ENCODE data around the gene SNRPB2.

The SNRPB2 gene

DNA sequence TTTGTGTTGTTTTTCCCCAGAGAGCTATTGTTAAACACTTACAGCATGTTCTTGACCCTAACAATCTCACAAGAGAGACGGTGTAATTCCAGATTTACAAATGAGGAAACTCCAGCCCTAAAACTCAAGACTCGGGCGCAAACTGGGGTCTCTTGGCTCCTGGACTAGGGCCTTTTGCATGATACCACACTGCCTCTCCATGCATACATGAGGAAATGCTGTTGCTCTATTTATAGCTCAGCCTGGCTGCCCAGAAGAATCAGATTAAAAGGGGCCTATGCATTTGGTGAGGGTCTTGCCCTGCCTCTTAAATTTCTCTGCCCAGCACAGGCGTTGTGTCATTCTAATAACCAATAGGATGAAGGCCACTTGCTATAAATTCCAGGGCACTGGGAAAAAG lies 30.5 kb upstream of the SNRPB2 start:
- TF ChIP-seq SIN3A (IDR thresholded peaks at IDR 0.05; ENCODE audit: borderline replicate concordance, insufficient read depth, low read length) = no peak
- TF ChIP-seq POLR2AphosphoS5 (IDR thresholded peaks at IDR 0.05; ENCODE audit: low read depth, low read length) = no peak
- TF ChIP-seq TAF1 (IDR thresholded peaks at IDR 0.05; ENCODE audit: borderline replicate concordance, insufficient read depth, low read length) = no peak
- TF ChIP-seq, protein P1, sequence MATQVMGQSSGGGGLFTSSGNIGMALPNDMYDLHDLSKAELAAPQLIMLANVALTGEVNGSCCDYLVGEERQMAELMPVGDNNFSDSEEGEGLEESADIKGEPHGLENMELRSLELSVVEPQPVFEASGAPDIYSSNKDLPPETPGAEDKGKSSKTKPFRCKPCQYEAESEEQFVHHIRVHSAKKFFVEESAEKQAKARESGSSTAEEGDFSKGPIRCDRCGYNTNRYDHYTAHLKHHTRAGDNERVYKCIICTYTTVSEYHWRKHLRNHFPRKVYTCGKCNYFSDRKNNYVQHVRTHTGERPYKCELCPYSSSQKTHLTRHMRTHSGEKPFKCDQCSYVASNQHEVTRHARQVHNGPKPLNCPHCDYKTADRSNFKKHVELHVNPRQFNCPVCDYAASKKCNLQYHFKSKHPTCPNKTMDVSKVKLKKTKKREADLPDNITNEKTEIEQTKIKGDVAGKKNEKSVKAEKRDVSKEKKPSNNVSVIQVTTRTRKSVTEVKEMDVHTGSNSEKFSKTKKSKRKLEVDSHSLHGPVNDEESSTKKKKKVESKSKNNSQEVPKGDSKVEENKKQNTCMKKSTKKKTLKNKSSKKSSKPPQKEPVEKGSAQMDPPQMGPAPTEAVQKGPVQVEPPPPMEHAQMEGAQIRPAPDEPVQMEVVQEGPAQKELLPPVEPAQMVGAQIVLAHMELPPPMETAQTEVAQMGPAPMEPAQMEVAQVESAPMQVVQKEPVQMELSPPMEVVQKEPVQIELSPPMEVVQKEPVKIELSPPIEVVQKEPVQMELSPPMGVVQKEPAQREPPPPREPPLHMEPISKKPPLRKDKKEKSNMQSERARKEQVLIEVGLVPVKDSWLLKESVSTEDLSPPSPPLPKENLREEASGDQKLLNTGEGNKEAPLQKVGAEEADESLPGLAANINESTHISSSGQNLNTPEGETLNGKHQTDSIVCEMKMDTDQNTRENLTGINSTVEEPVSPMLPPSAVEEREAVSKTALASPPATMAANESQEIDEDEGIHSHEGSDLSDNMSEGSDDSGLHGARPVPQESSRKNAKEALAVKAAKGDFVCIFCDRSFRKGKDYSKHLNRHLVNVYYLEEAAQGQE (IDR thresholded peaks at IDR 0.05; ENCODE audit: insufficient read depth in 1 of 2, low read depth in 2 of 2, low read length in 2 of 2) = no peak
- no peak for TF ChIP-seq FOXP2 (optimal IDR thresholded peaks at IDR 0.05; ENCODE audit: borderline replicate concordance, extremely low read depth, extremely low read length, insufficient read depth)

DNA sequence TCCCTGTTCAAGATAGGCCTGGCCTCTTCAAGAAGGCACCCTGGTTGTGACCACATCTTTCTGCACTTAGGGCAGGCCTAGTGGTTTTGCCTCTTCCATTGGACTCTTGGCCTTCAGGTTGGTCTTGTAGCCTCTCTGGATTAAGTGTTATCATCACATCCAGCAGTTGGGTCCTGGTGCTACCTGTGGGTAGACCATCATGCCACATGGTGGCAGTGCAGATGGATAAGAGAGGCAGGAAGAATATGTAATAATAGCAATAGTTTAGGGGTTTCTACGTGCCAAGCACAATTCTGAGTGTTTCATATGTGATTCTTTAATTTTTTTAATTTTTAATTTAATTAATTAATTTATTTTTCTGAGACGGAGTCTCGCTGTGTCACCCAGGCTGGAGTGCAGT lies 28.5 kb upstream of the SNRPB2 start:
- no peak for TF ChIP-seq FOXP2 (optimal IDR thresholded peaks at IDR 0.05; ENCODE audit: borderline replicate concordance, extremely low read depth, extremely low read length, insufficient read depth)
- TF ChIP-seq, protein P1 (IDR thresholded peaks at IDR 0.05; ENCODE audit: insufficient read depth in 1 of 2, low read depth in 2 of 2, low read length in 2 of 2) = no peak

DNA sequence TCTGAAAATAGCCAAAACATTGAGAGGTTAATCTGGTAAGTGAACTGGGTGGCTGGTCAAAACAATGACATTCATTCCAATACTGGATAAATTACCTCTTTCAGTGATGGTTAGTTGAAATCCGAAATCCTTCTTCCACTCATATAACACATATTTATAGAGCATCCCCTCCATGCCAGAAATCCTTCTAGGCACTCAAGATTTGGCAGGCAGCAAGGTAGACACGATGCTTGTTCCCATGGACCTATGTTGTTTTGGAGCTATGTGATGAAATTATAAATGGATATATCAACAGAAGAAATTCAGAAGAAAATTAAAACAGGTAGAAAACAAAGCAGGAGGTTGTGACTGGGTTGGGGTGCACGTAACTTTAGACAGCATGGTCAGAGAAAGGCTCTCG lies 26.3 kb upstream of the SNRPB2 start:
- TF ChIP-seq, protein P1 (IDR thresholded peaks at IDR 0.05; ENCODE audit: insufficient read depth in 1 of 2, low read depth in 2 of 2, low read length in 2 of 2) = no peak
- TF ChIP-seq POLR2AphosphoS5 (IDR thresholded peaks at IDR 0.05; ENCODE audit: low read depth, low read length) (no peak), TAF1 (IDR thresholded peaks at IDR 0.05; ENCODE audit: borderline replicate concordance, insufficient read depth, low read length) (no peak), SIN3A (IDR thresholded peaks at IDR 0.05; ENCODE audit: borderline replicate concordance, insufficient read depth, low read length) (no peak), FOXP2 (optimal IDR thresholded peaks at IDR 0.05; ENCODE audit: borderline replicate concordance, extremely low read depth, extremely low read length, insufficient read depth) (no peak)

DNA sequence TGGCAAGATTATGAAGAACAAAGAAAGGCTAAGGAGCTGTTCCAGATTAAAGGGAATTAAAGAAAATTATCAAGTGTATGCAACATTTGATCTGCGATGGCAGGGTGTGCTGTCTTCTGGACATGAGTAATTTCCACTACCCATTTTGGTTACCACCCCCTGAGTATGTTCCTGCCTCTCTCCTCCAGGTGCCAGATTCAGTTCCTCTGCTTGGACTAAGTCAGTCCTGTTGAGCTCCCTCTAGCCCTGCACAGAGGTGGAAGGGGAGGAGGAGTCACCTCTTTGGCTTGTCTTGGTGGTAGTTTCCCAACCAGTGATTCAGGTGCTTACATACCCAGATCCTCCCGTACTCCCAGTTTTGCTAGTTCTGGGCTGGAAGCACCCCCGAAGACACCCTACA lies 22.2 kb upstream of the SNRPB2 start:
- TF ChIP-seq POLR2AphosphoS5 (IDR thresholded peaks at IDR 0.05; ENCODE audit: low read depth, low read length) (no peak), TAF1 (IDR thresholded peaks at IDR 0.05; ENCODE audit: borderline replicate concordance, insufficient read depth, low read length) (no peak), FOXP2 (optimal IDR thresholded peaks at IDR 0.05; ENCODE audit: borderline replicate concordance, extremely low read depth, extremely low read length, insufficient read depth) (no peak), SIN3A (IDR thresholded peaks at IDR 0.05; ENCODE audit: borderline replicate concordance, insufficient read depth, low read length) (no peak)
- TF ChIP-seq, protein P1 (IDR thresholded peaks at IDR 0.05; ENCODE audit: insufficient read depth in 1 of 2, low read depth in 2 of 2, low read length in 2 of 2) = no peak

DNA sequence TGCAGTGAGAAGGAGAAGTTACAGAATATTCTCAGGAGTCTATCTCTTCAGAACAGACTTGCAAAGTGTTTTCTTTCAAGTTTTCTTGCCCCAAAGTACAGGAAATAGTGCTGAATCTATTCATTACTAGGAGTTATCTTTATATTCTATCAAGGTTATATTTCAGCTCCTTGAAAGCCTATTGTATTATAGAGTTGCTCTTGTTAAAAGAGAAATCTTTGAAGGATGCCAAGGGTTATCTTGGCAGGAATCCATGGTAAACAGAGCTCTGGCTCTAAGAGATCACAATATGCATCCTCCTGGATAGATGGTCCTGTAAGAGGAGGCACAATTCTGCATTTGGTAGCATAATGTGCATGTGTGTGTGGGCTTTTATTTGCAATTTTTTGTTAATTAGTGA lies 21.2 kb upstream of the SNRPB2 start:
- TF ChIP-seq, protein P1 (IDR thresholded peaks at IDR 0.05; ENCODE audit: insufficient read depth in 1 of 2, low read depth in 2 of 2, low read length in 2 of 2) = no peak
- TF ChIP-seq TAF1 (IDR thresholded peaks at IDR 0.05; ENCODE audit: borderline replicate concordance, insufficient read depth, low read length) = no peak
- no peak for TF ChIP-seq POLR2AphosphoS5 (IDR thresholded peaks at IDR 0.05; ENCODE audit: low read depth, low read length)
- TF ChIP-seq SIN3A (IDR thresholded peaks at IDR 0.05; ENCODE audit: borderline replicate concordance, insufficient read depth, low read length) = no peak
- TF ChIP-seq FOXP2 (optimal IDR thresholded peaks at IDR 0.05; ENCODE audit: borderline replicate concordance, extremely low read depth, extremely low read length, insufficient read depth) = no peak

All from PFSK-1 (cell line).